HT1080 (cell line): ENCODE measurements around the gene NLRC3. TPM values are rescaled to one million over a fixed set of nuclear protein-coding genes. Genes with fewer than 3 reads are reported as not detected.
"Not testable (repeated sequence)": the region's sequence is repeated elsewhere in the genome, so short reads cannot be mapped to it uniquely, and the experiment has no call there.

Source experiments
- DNase-seq: peaks from one replicate; pipeline ENCODE4 v3.0.0-alpha.2; 2015; ENCODE audit warnings: low read depth
- total RNA-seq: library from RNA; depleted of rRNA; stranded (reverse); fragments of >200 nt; shearing (Covaris generic); gene quantifications from 2 replicates; pipeline ENCODE4 v1.2.3, GENCODE V29; 2014

The NLRC3 gene
- total RNA-seq, 1 experiment from 2014 or later = 0.11 TPM

DNA sequence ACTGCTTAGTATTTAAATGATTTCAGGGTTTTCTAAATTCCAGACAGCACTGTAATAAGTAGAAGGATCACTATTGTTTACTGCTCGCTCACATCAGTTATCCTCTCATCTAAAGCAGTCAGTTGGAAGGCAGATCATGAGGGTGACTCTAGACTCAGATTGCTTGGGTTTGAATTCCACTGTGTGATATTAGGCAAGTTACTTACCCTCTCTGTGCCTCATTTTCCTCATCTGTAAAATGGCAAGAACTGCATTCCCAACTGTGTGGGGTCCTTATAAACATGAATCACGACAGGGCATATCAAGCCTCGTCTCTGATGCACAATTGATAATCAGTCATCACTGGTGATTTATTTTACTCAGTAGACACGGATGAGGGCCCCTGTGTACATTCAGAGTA, 61.3 kb downstream of the NLRC3 start:
- no peak for DNase-seq

GRCh38 chr16:3514621-3515020, 62.6 kb downstream of the NLRC3 start:
- no peak for DNase-seq

DNA sequence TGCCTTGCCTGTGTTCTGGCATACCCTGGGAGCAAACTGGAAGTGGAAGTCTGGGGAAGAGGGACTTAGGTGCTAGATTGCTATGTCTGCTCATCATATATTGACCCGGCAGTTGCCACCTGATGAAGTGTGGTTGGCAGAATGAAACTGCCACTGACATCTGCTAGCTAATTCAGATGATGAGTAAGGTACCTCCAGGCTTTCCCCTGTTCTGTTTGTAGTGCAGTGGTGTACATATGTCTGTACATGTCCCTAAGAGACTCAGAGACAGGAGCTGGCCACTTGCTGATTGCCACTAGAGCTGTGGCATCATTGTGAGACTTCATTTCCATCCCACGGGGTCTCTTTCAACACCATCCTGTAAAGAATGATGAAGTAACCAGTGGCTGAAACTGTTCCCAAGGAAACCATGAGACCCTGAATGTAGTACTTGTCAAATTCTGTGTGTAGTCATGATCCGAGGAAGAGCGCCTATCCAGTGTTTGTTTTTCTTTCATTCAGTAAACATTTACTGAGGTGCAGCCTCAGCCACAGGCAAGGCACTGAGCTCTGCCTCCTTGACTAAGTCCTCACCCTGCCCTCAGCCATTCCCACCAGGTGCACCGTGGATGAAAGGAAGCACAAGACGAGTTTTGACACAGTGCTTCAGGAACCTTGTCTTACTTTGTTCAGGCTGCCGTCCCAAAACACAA, 63.2 kb downstream of the NLRC3 start:
- DNase-seq = no peak

DNA sequence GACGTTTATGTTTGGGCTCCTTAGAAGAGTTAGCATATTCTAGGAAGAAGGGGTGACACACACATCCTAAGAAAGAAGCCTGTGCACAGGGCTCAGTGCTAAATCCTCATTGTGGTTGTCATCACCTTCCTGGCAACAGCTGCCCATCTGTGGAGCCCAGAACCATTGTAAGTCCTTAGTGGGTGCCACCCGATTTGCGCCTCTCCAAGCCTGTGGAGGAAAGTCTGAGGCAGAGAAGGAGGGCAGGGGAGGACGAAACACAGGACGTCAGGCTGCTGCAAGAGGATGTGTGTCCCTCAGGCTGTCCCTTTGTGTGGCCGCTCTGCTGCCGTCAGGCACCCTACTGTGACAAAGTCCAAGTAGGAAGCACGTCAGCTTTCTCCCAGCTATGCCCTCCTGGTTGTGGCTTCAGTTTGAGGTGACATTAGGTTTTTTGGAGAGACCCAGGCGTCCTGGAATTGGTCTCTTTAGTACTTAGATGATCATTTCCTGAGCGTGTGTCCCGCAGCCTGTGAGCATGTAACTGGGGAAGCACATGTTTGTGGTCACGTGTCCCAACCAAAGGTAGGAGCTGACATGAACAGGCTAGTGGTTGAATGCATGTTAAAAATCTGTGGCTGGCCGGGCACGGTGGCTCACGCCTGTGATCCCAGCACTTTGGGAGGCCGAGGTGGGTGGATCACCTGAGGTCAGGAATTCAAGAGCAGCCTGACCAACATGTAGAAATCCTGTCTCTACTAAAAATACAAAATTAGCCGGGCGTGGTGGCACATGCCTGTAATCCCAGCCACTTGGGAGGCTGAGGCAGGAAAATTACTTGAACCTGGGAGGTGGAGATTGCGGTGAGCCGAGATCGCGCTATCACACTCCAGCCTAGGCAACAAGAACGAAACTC, 65.7 kb downstream of the NLRC3 start:
- no peak for DNase-seq

- DNase-seq = no peak
These were observed 66.8 kb downstream of the NLRC3 start for GRCh38 chr16:3510416-3510815.

- DNase-seq = no peak
These were observed 67.7 kb downstream of the NLRC3 start for GRCh38 chr16:3509470-3509928.

DNA sequence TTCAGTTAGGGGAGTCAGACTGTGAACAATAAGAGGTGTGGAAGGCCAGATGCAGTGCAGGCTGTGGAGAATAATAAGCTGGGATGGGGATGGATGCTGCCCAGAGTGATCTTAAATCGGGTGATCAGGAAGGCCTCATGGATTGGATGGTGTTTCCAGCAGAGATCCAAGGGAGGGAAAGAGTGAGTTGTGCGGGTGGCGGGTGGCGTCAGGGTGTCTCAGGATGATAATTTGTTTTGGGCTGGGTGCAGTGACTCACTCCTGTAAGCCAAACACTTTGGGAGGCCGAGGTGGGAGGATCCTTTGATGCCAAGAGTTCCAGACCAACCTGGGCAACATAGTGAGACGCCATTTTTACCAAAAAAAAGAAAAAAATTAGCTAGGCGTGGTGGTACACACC, 68.5 kb downstream of the NLRC3 start:
- DNase-seq = no peak

DNA sequence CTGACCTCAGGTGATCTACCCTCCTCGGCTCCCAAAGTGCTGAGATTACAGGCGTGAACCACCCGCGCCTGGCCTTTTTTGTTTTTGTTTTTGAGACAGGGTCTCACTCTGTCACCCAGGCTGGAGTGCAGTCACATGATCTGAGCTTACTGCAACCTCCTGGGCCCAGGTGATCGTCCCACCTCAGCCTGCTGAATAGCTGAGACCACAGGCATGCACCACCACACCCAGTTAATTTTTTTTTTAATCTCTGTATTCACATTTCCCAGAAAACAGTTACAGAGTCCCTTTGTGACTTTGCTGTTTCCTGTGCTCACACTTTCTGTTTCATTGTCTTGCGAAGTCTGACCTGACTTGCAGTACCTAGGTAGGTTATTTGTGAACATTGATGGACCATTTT, 73.7 kb downstream of the NLRC3 start:
- DNase-seq = no peak

DNA sequence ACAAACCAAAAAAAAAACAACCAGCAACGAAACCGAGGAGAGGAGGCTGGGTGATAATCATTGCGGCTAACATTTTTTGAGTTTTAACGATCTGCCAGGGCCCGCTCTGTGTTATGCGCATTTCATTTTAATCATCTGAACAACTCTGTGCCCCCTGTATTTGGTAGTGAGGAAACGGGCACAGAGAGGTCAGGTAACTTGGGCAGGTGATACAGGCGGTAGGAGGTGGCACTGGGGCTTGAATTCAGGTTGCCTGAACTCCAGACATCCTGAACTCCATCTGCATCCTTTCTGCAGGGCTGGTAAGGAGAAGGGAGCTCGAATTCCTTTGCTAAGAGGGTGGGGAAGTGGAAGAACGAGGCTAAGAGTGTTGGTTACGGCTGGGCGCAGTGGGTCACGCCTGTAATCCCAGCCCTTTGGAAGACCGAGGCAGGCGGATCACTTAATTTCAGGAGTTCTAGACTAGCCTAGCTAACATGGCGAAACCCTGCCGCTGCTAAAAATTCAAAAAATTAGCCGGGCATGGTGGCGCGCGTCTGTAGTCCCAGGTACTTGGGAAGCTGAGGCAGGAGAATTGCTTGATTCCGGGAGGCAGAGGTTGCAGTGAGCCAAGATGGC, 75.3 kb downstream of the NLRC3 start:
- DNase-seq = no peak

- not testable (repeated sequence) for DNase-seq
These were observed 75.8 kb downstream of the NLRC3 start for GRCh38 chr16:3501412-3501761.

- DNase-seq = no peak
These were observed 78.2 kb downstream of the NLRC3 start for GRCh38 chr16:3498988-3499387.

GRCh38 chr16:3497771-3498170, 79.4 kb downstream of the NLRC3 start:
- DNase-seq = no peak

- DNase-seq = no peak
These were observed 80.8 kb downstream of the NLRC3 start for GRCh38 chr16:3496386-3496785.

DNA sequence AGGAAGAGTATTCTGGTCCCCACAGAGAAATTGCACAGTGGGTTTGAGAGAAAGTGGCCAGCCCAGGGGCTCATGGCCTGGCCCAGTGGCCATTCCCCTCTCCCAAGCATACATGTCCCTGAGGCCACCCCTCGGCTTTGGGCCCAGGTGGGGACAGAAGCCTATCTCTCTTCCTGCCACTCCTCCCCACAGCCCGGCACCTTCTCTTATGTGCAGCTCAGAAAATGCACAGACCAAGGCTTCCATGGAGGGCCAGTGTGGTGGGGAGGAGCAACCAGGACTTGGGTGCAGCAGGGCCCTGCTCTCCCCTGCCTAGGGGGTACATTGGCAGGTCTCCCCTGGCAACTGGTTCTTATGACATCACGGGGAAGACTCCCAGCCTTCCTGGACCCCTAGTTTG, 82.0 kb downstream of the NLRC3 start, which contains the start of gene C16orf90:
Gene C16orf90 (minus strand): TSS at position 314 of the 400 bp plus-strand sequence. CDS start 68 bp downstream, at position 246.
- no peak for DNase-seq

GRCh38 chr16:3494386-3494973, 82.7 kb downstream of the NLRC3 start:
- DNase-seq = no peak

DNA sequence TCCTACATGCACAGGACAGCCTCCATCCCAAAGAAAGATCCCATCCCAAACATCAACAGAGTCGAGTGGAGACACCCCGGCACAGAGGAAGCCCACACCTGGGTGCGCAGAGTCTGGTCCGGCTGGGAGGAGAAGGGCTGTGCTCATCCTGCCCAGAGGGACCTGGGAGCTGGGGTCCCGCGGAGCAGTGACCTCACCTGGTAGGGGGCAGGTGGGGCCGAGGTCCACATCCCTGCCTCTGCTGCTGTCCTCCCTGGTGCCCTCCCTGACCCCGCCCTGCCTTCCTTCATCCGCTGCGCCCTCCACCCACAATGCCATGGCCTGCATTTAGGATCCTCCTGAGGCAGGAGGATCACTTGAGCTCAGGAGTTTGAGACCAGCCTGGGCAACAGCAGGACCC, 84.8 kb downstream of the NLRC3 start:
- no peak for DNase-seq

DNA sequence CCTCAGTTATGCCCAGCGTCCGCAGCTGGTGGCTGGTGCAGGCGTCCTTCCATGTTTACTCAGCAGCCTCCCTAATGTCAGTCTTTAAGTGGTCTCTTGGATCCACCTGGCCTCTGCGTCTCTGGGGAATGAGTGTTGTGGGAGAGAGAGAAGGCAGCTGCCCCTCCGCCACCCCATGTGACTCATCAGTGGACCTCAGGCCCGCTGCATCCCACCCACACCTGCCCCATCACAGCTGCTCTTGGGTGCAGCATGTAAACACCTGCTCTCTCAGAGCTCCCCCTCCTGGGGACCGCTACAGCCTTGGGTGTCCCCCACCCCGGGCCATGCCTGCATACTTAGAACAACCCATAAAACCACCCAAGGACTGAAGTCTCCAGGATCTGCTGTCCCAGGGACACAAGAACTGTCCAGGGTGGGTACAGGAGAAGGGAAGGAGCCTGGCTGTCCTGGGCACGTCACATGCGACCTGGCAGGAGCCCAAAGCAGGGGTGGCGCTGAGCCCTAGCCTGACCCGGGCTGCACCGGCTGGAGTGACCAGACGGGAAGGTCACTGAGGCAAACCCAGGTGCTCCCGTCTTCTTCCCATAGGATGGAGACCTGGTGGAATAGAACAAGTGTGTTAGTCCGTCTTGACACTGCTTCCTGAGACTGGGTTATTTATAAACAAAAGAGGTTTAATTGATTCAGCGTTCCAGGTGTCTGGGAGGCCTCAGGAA, 86.1 kb downstream of the NLRC3 start:
- no peak for DNase-seq
